Stimulated activated CD4-positive, alpha-beta T cell treated with anti-CD3 and anti-CD28 coated beads, Interleukin-1b, Interleukin-23, amount 100 ng/mL, for 48 hours (primary cell): Measurements from ENCODE around the gene MYL2.

Experiments used
- DNase-seq: peaks from one replicate; pipeline ENCODE4 v3.0.0-alpha.2; 2020

The MYL2 gene

DNA sequence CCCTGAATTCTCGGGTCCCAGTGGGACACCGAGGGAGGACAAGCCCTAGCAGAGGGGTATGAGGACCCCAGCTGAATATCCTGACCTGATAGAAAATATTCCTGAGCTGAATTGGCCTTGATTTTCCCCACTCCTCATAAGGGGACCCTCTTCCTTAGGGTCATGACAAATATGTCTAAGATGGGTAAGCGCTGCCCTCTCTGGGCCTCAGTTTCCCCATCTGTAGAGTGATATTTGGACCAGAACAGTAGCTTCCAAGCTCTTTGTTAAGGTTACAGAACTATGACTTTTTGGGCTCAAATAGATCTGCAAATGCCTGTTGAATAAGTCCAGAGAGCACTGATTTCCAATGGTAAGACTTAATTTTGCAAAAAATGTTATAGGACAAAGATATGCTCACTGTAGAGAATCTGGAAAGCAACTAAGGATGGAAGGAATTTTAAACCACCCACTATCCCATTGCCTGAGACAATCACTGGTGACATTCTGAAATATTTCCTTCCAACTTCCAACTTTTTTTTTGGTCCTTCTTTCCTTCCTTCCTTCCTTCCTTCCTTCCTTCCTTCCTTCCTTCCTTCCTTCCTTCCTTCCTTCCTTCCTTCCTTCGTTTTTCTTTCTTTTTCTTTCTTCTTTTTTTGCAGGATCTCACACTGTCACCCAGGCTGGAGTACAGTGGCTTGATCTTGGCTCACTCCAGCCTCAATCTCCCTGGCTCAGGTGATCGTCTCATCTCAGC lies 32.0 kb downstream of the MYL2 start:
- DNase-seq: no peak

DNA sequence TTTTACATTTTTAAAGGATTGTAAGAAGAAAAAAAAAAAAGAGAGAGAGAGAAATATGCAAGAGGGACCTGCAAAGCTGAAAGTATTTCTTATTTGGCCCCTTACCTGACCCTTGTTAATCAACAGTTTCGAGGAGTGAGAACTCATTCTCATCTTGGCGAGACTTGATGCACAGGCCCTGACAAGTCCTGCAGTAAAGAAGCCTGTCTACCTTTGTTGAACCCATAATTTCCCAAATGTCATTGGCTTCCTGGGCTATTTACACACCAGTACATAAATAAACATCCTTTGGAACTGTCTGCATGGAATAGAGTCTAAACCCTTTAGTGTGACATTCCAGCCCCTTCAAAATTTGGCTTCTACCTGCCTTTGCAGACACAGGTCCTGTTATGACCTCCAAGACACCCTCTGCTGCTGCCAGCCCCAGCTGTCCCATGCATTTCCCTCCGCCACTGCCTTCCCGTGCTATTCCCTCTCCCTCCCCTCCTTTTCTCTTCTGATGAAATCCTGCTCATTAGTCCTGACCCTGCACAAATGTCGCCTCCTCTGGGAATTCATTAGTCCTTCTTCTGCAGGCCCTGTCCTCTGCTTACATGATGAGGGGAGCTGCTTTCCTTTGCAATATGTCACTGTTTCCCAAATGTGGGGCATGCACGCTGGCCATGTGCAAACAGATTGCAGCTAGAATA lies 35.1 kb downstream of the MYL2 start:
- no peak for DNase-seq

DNA sequence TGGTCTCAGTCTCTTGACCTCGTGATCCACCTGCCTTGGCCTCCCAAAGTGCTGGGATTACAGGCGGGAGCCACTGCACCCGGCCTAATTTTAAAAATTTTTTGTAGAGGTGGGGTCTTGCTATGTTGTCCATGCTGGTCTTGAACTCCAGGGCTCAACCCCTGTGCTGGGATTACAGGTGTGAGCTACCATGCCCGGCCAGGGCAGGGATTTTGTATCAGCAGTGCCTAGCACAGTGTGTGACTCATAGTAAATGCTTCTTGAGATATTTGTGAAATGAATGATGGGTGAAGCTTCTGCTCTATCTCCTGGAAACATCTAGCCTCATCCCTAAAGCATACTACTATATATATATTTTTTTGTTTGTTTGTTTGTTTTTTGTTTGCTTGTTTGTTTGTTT lies 37.1 kb downstream of the MYL2 start:
- DNase-seq: no peak

DNA sequence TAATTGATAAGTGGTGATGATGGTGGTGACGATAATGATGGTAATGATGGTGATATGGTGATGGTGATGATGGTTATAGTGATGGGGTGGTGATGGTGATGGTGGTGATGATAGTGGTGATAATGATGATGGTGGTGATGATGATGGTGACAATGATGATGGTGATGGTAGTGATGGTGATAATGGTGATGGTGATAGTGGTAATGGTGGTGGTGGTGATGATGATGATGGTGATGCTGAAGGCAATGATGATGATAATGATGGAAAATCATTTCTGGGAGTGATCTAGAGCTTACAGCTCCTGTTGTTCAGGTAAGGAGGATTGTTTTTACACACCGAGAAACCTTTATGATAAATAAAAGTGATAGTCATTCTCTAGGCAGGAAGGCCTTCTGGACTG lies 39.7 kb downstream of the MYL2 start:
- DNase-seq: no peak

DNA sequence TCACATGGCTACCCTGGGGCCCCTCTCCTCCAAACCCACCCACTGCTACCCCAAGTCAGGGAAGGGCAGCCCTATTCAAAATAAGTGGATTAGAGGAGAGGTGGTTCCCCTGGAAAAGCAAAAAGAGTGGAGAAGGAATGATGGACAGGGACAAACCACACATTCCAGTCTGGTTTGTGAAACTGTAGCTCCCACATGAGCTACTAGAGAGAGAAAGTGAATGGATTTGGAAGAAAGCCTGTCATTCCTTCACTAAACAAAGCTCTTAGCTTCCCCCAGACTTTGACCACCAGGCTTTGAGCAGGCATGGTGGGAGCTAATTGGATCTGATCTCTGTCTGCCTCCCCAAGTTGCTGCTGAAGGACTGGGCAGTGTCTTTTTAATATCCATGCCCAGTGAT lies 45.6 kb downstream of the MYL2 start:
- DNase-seq: no peak

DNA sequence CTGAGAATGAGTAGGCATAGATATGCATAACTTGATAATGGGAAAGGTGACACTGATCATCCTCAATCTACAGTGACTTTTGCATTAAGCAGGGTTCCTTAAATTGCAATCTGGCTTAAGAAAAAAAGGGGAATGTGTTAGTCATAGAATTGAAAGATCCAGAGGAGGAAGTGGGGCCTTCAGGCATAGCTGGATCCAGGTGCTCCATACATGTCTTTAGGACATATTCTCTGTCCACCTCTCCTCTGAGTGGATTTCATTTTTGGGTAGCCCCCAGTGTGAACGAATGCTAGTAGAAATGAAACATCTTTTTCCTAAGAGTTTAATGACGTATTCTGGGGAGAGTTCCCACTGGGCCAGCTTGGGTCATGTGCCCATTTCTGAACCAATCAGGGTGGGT lies 46.0 kb downstream of the MYL2 start:
- DNase-seq: no peak

DNA sequence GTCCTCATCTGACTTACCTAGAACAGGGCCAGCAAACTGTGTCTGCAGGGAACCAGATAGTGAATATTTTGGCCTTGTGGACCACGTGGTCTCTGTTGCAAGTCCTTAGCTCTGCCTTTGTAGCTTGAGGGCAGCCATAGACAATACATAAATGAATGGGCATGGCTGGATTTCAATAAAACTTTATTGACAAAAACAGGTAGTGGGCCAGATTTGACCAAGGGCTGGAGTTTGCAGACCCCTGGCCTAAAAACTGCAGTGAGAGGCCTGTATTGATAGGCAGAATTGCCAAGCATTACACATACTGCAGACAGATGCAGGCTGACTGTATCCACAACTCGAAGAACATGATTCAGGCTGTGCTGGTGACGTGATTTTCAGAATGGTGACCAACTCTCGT lies 48.3 kb downstream of the MYL2 start:
- no peak for DNase-seq

DNA sequence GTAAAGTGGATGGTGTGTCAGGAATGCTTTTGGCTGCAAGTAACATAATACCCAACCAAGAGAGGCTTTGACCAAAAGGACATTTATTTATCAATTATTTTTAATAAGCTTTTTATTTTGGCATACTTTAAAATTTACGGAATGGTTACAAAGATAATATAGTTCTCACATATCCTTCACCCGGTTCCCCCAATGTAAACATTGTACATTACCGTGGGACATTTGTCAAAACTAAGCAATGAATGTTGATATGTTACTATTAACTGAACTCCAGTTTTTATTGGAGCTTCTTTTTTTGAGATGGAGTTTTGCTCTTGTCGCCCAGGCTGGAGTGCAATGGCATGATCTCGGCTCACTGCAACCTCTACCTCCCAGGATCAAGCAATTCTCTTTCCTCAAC lies 50.6 kb downstream of the MYL2 start:
- DNase-seq: no peak

DNA sequence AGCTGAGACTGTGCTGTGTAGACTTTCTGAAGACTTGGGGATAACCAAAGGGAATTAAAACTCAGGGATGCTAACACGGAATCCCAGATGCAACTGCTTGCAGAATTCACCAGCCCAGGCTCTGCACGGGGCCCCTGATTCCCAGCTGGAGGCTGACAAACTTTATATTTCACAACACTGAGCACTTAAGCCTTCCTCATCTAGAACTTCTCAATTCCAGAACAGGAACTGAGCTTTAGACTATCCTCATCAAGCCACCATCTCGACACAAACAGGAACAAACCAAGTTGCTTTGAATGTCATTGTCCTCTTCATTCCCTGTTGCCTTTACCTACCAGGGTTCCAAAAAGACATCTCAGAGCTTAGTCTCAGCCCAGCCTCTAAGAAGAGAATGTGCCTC lies 51.4 kb downstream of the MYL2 start:
- no peak for DNase-seq

DNA sequence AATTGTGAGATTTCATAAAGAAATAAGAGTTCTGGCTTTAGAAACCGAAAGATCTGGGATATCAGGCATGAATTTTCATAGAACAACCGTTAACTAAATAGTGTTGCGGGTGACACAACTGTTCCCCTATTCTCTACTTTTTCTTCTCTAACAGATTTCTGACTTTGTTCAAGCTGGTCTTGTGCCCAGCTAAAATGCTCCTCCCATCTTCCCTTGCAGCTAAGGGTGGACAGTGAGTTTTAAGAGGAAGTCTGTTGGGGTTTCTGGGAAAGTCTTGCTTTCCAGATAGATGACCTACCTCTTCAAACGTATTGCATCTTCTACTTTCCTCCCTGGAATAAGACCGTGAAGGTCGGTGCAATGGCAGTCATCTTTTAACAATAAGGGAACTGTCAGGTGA lies 54.9 kb downstream of the MYL2 start:
- no peak for DNase-seq

DNA sequence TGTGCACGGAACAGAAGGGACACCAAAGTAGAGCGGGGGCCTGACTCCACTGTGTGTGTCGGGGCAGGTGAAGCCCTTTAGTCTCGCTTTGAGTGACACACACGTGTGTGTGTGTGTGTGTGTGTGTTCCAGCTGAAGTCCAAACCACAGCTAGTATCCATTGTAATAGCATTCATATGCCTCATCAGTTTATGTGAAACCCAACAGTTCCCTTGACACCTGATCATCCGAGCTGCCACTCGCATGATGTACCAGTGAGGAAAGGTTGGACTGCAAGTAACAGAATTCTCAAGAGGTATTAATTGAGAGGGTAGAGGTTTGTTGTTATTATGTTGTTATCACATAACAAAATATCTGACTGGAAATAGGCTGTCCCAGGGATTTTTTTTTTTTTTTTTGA lies 57.2 kb downstream of the MYL2 start:
- DNase-seq: no peak

DNA sequence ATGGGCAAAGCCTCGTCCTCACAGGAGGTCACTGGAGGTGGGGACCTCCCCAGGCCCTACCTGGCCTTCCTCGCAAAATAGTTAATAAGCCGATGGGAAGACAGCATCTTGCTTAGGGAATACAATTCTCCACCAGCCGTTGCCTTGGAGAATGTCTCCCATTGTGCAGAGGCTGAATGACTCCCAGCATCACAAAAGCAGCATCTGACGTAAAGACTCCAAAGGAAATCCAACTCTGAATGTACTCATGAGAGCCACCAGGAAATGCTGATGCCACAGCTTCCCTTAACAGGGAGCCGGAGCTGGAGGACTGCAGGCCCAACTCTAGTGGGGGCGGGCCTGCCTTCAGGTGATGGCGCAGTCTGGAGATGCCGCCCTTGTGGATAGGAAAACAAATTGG lies 58.0 kb downstream of the MYL2 start:
- no peak for DNase-seq

DNA sequence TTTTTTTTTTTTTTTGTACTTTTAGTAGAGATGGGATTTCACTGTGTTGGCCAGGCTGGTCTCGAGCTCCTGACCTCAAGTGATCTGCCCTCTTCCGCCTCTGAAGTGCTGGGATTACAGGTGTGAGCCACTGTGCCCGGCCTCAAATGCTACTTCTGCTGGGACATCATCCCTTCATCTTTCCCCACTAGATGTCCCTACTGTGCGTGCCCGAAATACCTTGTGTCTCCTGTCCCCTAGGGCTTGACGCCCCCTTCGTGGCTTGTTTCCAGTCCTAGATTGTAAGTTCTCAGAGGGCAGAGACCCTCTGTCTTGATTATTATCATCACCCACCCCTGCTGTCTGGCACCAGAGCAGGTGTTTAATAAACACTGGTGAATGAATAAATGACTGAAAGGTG lies 58.6 kb downstream of the MYL2 start:
- no peak for DNase-seq
